Activated CD4-positive, alpha-beta T cell treated with anti-CD3 and anti-CD28 coated beads, Interleukin-2, amount 50 U/mL, for 16 hours (primary cell): ENCODE data around the gene HSD17B4.
A peak's percentile ranks its signal among the peaks of the same experiment; 100 is the strongest.
"Not testable (repeated sequence)": the region's sequence is repeated elsewhere in the genome, so short reads cannot be mapped to it uniquely, and the experiment has no call there.

Experiments used
- DNase-seq: peaks from one replicate; pipeline ENCODE4 v3.0.0-alpha.2; 2020

Gene HSD17B4

GRCh38 chr5:119480629-119481028 is 28.3 kb downstream of the HSD17B4 start:
- not testable (repeated sequence) for DNase-seq

DNA sequence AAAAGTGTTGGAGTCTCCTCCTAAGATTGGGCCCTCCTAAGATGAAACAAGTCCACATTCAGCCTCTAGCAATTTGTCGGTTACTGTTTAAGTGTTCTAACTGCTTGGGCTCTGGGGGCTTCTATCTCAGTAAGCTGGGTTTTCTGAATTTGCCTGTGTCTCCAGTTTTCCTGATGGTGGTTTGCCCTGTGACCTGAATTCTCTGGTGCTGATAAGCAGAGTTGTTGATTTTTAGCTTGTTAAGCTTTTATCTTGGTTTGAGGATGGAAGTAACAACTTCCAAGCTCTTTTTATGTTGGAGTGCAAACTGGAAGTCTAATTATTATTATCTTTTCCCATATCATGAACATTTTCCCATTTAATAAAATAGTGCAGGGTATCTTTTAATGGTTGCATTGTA is 30.9 kb downstream of the HSD17B4 start:
- no peak for DNase-seq

DNA sequence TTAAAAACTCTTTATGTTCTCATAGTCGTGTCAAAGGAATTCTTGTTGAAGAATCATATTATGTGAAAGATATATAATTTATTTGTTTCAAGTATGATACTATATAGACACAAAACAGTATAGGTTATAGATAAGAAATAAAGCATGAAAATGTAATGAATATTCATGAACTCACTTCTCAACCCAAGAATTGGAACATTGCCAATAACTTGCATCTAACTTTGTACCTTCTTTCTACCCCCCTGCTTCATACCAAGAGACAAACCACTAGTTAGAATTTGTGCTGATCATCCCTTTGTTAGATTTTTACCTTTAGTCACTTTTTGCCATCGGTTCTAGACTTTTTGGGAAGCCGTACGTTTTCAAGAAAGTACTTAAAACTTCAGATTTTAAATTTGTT is 32.6 kb downstream of the HSD17B4 start:
- DNase-seq = no peak

DNA sequence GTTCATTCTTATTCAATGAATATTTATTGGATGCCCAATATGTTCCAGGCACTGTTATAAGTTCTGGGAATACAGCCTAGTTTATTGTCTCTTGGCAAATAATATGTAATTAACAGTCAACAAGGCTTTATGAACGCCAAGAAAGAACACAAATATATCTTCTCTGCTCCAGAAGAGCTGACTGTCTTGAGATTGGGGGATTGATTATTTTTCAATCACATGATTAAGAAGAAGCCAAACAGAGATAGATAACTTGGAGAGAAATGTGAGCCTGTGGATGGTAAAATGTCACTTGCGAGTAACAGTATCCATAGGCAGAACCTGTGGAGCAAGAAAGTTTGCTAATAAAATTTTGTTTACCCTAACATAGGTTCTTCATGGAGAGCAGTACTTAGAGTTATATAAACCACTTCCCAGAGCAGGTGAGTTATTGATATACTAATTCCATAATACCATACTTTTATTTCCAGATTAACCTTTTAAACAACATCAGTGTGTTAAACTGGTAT is 49.4 kb downstream of the HSD17B4 start:
- no peak for DNase-seq

- DNase-seq = not testable (repeated sequence)
Observed at GRCh38 chr5:119503939-119504338, 51.6 kb downstream of the HSD17B4 start.

DNA sequence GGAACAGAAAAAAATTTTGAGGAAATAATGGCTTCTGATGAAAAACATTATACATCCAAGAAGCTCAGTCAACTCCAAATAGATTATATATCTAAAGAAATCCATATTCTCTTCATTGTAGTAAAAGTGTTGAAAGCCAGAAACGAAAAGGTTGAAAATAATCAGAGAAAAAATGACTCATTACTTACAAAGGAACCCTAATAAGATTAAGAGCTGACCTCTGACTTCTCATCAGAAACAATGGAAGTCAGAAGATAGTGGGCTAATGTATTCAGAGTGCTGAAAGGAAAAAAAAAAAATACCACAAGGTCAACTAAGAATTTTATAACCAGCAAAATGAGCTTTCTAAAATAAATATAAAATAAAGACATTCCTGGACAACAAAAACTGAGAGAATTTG is 60.0 kb downstream of the HSD17B4 start:
- no peak for DNase-seq

- no peak for DNase-seq
Observed at GRCh38 chr5:119515192-119515591, 62.9 kb downstream of the HSD17B4 start.

- not testable (repeated sequence) for DNase-seq
Observed at GRCh38 chr5:119517115-119517514, 64.8 kb downstream of the HSD17B4 start.

- no peak for DNase-seq
Observed at GRCh38 chr5:119521232-119521631, 68.9 kb downstream of the HSD17B4 start.

GRCh38 chr5:119522841-119523240 is 70.5 kb downstream of the HSD17B4 start:
- DNase-seq = no peak

GRCh38 chr5:119524485-119524884 is 72.2 kb downstream of the HSD17B4 start:
- no peak for DNase-seq

DNA sequence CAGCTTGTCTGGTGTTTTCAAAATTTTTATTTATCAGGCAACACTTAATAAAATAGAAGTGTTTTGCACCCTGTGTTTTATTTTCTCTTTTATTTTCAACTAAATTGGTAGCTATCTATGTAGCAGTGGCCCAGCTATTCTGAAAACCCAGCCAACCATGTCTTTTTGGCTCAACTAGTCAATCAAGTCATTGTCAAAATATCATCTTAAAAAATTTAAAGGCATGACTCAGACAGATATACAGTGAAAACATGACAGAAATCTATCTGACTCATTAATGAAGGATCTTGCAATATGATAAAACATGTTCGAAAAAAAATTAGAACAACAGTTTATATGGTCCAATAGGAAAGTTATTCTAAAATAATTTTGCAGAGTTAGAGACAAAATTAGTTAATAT is 75.1 kb downstream of the HSD17B4 start:
- DNase-seq = no peak

DNA sequence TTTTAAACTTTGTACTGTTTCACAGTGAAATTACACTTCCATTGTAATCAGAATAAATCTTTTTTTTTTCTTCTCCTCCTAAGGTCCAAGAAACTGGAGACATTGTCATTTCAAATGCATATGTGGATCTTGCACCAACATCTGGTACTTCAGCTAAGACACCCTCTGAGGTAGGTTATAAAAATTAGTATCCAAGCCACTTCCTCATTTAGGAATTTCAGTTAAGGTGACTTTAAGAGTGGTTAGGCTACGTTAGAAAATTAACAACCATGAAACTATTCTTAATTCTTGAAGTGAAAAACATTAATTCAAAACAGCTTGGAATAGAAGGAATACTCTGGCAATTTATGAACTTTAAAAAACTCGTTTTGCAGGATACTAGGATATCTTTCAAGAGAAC is 77.5 kb downstream of the HSD17B4 start:
- DNase-seq = no peak

DNA sequence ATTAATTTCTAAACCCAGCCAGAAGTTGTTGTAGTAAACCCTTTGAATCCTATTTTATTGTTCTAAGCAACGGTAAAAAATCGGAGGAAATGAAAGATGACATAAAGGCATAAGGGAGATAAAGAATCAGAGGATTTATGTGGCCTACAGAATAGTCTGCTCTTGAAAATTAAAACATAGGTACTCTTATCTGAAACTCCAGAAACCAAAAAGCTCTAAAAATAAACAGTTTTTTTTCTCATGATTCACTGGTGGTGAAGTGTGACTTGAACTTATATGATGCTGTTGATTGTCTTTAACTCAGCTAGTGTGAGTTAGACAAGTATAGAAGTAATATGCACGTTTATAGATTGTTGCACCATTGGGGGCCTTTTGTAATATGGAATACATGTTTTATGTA is 80.3 kb downstream of the HSD17B4 start:
- DNase-seq = no peak

DNA sequence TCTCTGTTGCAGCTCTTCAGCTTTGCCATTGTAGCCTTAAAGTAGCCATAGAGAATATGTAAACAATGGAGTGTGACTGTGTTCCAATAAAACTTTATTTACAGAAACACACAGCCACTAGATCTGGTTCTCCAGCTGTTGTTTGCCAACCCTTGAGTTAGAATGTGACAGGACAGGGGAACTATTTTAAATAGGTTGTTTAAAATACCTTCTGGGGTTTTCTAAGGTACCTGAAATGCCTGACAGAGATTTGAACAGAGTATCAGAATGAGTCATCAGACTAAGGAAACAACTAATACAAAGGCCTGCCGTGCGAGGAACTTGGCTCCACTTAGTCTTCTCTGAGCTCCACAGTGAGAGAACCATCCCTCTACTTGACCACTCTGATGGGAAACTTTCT is 85.4 kb downstream of the HSD17B4 start:
- peak; percentile 51 for DNase-seq

- DNase-seq = no peak
Observed at GRCh38 chr5:119541716-119542115, 89.4 kb downstream of the HSD17B4 start.

DNA sequence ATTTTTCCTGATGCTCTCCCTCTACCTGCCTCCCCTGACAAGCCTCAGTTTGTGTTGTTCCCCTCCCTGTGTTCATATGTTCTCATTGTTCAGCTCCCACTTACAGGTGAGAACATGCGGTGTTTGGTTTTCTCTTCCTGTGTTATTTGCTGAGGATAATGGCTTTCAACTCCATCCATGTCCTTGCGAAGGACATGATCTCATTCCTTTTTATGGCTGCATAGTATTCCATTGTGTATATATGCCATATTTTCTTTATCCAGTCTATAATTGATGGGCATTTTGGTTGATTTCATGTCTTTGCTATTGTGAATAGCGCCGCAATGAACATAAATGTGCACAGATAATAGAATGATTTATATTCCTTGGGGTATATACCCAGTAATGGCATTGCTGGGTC is 99.5 kb downstream of the HSD17B4 start:
- no peak for DNase-seq

- no peak for DNase-seq
Observed at GRCh38 chr5:119554597-119554996, 102.3 kb downstream of the HSD17B4 start.

- DNase-seq = no peak
Observed at GRCh38 chr5:119570910-119571309, 118.6 kb downstream of the HSD17B4 start.

- peak; percentile 42 for DNase-seq
Observed at GRCh38 chr5:119578937-119579336, 126.6 kb downstream of the HSD17B4 start.

DNA sequence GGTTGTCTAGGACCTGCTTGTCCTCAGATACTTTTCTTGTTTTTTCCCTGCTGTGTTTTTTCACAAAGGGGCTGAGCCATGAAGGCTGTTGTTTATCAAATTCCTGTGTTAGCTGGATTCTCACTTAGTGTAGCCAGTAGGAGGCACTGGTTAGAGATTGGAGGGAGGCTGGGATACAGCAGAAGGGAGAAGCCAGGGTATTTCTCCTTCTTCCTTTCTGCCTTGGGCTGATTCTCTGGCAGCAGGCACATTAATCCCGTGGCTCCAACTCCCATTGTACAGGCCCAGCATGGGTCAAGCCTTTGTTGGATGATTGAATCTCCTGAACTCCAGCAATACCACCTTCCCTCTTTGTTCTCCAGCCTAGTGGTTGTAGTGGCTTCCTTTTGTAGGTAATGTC is 130.7 kb downstream of the HSD17B4 start:
- no peak for DNase-seq

- no peak for DNase-seq
Observed at GRCh38 chr5:119583684-119584083, 131.4 kb downstream of the HSD17B4 start.
